Natural killer cell treated with Interleukin-12 subunit alpha and Interleukin-12 subunit beta and Interleukin-15 and Interleukin-18, amount 100 ng/mL, for 72 hours (primary cell): ENCODE measurements around the gene APOL6. TPM values are rescaled to one million over a fixed set of nuclear protein-coding genes. Genes with fewer than 3 reads are reported as not detected.

Experiments used
- ATAC-seq, 2 donors: fragments of 150-1000 bp; cut with Tn5 transposase in 1 of 2; sonication (Bioruptor Pico), chemical (Tn5 transposase) in 1 of 2; 2 replicates each; pipeline ENCODE4 v1.10.0; 2021
- DNase-seq: peaks from one replicate; pipeline ENCODE4 v3.0.0; 2022; ENCODE audit warnings: low spot score
- H3K27ac Mint-ChIP-seq, 2 donors: 1 replicate in 1 of 2; 2 replicates in 1 of 2; pipeline ENCODE4 v1.8.0; 2022; ENCODE audit warnings: mixed read lengths in 2 of 2, mild to moderate bottlenecking in 1 of 2, moderate library complexity in 1 of 2
- H3K27me3 Mint-ChIP-seq, 2 donors: 1 replicate in 1 of 2; 2 replicates in 1 of 2; pipeline ENCODE4 v1.8.0; 2022; ENCODE audit warnings: mixed read lengths in 2 of 2
- H3K36me3 Mint-ChIP-seq: one replicate; pipeline ENCODE4 v1.8.0; 2022; ENCODE audit warnings: mixed read lengths
- H3K4me1 Mint-ChIP-seq, 2 donors: 1 replicate in 1 of 2; 2 replicates in 1 of 2; pipeline ENCODE4 v1.8.0; 2022; ENCODE audit warnings: low read depth in 2 of 2, mixed read lengths in 2 of 2, mild to moderate bottlenecking in 1 of 2
- H3K4me3 Mint-ChIP-seq: one replicate; pipeline ENCODE4 v1.8.0; 2022; ENCODE audit warnings: mixed read lengths
- H3K9me3 Mint-ChIP-seq: 2 replicates; pipeline ENCODE4 v1.8.0; 2022; ENCODE audit warnings: mixed read lengths
- total RNA-seq, 2 donors: library from RNA; stranded (reverse); gene quantifications; one replicate each; pipeline ENCODE4 v1.2.3, GENCODE V29; 2022

APOL6 gene, protein sequence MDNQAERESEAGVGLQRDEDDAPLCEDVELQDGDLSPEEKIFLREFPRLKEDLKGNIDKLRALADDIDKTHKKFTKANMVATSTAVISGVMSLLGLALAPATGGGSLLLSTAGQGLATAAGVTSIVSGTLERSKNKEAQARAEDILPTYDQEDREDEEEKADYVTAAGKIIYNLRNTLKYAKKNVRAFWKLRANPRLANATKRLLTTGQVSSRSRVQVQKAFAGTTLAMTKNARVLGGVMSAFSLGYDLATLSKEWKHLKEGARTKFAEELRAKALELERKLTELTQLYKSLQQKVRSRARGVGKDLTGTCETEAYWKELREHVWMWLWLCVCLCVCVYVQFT
- total RNA-seq, result 100 to 1,000 TPM in 1 of 2 donors, 10 to 100 TPM in 1; 63.8 to 142 TPM

DNA sequence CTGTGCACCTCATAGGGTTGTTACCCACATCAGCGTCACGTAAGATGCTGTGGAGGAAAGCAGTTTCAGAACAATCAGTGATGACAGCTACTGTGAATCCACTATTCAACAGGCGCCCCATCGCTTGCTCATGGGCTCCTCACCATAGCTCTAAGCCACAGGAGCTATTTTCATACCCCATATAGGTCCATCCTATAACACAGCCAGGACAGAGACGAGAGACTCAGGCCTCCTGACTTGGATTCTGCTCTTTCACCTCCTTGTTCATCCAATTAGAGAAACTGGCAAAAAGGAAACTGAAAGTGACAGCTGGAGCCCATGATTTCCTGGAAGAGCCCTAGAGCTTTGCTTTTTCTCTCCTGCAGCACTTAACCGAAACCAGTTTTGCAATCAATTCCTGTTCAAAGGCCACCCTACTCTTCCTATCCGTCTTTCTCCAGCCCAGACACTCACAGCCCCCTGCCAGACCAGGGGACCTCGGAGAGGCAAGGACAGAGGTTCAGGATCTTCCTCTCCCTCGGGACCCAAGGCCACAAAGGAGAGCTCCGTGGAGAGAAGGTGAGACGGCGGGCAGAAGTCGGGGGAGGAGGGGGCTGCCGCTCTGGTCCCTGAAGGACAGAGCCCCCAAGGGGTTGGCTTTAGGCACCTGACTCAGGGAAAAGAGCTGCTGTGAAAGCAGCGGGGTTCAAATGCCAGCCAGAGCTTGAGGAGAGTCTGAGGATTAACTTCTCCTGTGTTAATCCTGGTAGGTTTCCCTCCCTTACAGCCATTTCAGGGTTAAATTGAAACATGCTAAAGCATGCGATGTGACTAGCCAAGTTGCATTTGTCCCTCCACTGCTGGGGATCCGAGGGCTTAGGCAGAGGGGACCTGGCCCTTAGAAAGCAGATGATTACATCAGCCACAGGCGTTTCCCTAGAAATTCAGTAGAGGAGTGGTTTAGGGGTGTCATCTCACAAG, at the start of gene APOL6:
Gene APOL6, plus strand, starts transcription at position 381 of the 960 bp plus-strand sequence. CDS start 7,980 bp downstream, outside the sequence.
- H3K4me1 Mint-ChIP-seq, result peaks cover 44 to 45% of the 10 kb centered on the region in 2 donors
- H3K4me3 Mint-ChIP-seq, result peak within 1 kb of the TSS; percentile 99
- H3K27ac Mint-ChIP-seq, result peak within 1 kb of the TSS; percentile 98 to 99
- no peaks in the 10 kb centered on the region for H3K9me3 Mint-ChIP-seq
- DNase-seq, result peak; percentile 88
- H3K36me3 Mint-ChIP-seq, result peaks cover 30% of the 10 kb centered on the region
- peak; percentile 86 to 92 for ATAC-seq
- H3K27me3 Mint-ChIP-seq, result no peaks in the 10 kb centered on the region

DNA sequence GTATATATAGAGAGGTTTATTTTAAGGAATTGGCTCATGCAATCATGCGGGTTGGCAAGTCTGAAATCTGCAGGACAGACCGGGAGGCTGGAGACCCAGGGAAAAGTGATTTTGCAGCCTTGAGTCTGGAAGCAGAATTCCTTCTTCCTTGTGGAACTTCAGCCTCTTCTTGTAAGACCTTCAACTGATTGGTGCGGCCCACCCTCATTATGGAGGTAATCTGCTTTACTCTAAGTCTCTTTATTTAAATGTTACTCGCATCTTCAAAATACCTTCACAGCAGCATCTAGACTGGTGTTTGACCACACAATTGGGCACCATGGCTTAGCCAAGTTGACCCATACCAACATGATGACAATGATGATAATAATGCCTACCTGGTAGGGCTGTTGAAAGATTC, 48.9 kb upstream of the APOL6 start:
- H3K4me1 Mint-ChIP-seq, result no peaks in the 10 kb centered on the region
- no peaks in the 10 kb centered on the region for H3K9me3 Mint-ChIP-seq
- H3K27ac Mint-ChIP-seq, result no peak overlapping the region
- no peak for DNase-seq
- no peaks in the 10 kb centered on the region for H3K27me3 Mint-ChIP-seq
- ATAC-seq, result no peak
- no peak overlapping the region for H3K4me3 Mint-ChIP-seq
- H3K36me3 Mint-ChIP-seq, result no peaks in the 10 kb centered on the region

DNA sequence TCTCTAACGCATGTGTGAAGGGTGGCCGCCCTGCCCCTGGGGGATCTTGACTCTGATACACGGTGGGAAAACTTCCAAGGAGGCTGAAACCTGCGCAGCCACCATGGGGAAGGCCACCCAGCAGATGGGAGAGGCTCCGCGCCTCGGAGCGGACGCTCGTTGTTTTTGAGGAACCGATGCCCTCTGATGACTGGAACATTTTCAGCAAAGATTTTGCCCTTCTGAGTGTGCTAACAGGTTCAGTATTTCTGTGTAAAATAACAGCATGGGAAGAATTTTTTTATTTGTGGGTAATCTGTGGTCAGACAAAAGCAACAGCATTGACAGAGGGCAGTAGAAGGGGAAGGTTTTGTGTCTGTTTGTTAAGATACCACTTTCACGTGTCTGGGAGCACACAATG, 47.8 kb upstream of the APOL6 start:
- H3K4me3 Mint-ChIP-seq, result no peak overlapping the region
- H3K9me3 Mint-ChIP-seq, result no peaks in the 10 kb centered on the region
- no peaks in the 10 kb centered on the region for H3K36me3 Mint-ChIP-seq
- H3K4me1 Mint-ChIP-seq, result no peaks in the 10 kb centered on the region
- no peaks in the 10 kb centered on the region for H3K27me3 Mint-ChIP-seq
- no peak overlapping the region for H3K27ac Mint-ChIP-seq
- ATAC-seq (no peak), DNase-seq (no peak)

DNA sequence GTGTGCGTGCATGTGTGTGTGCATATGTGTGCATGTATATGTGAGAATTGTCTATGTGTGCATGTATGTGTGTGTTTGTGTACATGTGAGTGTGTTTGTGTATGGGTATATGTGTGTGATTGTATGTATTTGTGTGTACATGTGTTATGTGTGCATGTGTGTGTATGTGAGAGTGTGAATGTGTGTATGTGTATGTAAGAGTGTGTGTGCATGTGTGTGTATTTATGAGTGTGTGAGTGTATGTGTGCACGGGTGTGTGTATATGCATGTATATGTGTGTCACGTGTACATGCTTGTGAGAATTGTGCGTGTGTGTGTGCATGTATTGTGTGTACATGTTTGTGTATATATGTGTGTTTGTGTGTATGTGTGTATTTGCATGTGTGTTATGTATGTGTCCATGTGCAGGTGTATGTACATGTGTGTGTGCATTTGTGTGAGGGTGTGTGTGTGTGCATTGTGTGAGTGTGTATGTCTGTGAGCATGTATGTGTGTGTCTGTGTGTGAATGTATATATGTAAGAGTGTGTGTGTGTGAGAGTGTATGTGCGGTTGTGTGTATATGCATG, 47.1 kb upstream of the APOL6 start:
- Mint-ChIP-seq H3K27me3 (peaks cover 0 to 1% of the 10 kb centered on the region in 2 donors), H3K4me1 (no peaks in the 10 kb centered on the region), H3K27ac (no peak overlapping the region), H3K9me3 (no peaks in the 10 kb centered on the region), H3K36me3 (no peaks in the 10 kb centered on the region), H3K4me3 (no peak overlapping the region)
- no peak for DNase-seq
- no peak for ATAC-seq

DNA sequence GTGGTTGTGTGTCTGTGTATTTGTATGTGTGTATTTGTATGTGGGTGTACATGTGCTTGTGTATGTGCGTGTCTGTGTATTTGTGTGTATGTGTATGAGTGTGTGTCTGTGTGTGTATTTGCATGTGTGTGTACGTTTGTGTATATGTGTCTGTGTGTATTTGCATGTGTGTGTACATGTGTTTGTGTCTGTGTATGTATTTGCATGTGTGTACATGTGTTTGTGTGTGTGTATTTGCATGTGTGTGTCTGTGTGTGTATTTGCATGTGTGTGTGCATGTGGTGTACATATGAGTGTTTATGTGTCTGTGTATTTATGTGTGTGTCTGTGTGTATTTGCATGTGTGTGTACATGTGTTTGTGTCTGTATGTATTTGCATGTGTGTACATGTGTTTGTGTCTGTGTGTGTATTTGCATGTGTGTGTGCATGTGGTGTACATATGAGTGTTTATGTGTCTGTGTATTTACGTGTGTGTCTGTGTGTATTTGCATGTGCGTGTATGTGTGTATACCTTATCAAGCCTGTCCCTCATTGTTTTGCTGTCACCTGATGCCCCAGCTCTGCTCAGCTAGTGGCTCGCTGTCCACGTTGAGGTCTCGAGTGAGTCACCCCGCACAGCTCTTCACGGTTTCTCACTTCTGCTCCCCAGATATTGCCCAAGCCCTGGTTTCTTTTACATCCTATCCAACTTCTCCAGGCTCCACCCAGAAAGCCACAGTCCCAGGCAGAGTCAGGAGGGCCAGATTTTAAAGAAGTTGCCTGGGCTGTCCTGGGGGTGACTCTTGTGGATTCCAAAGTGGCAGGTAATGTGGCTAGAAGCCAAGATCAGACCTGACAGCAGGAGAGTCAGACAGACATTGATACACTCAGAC, 46.3 kb upstream of the APOL6 start:
- Mint-ChIP-seq H3K27ac (no peak overlapping the region), H3K4me1 (no peaks in the 10 kb centered on the region), H3K27me3 (peaks cover 5 to 9% of the 10 kb centered on the region in 2 donors), H3K9me3 (no peaks in the 10 kb centered on the region), H3K36me3 (no peaks in the 10 kb centered on the region), H3K4me3 (no peak overlapping the region)
- DNase-seq (no peak), ATAC-seq (peak; percentile 65 to 73)

DNA sequence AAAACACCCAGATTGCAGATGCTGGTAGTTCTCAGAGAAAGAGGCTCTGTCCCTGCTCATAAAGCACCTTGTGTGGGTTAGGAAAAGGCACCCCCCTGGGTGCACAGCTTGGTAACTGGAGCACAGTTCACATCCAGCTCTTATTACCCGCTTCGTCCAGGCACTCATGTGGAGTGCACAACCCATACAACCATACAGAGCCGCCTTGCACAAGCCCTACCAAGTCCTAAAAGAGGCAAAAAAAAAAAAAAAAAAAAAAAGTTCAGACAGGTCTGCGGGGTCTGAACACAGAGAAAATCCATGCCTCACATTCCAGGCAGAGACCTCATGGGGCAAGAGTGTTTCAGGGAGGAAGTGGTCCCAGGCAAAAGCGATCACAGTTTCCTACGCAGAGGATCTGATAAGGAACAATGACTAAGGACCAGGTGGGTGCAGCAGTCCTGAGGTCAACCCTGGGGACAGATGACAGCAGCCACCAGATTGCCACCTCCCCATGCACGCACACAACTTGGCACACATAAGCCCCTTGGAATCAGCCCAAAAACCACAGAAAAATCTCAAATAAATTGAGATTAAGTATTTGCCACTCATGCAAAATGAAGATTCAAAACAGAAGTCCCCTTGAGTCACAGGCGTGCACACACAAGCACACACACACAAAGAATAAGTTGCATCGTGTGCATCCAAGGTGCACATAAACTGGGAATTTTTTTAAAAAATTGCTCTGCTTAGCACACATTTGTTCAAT, 43.5 kb upstream of the APOL6 start:
- Mint-ChIP-seq H3K27ac (no peak overlapping the region), H3K4me3 (no peak overlapping the region), H3K36me3 (no peaks in the 10 kb centered on the region), H3K9me3 (no peaks in the 10 kb centered on the region), H3K27me3 (peaks cover 15 to 25% of the 10 kb centered on the region in 2 donors), H3K4me1 (no peaks in the 10 kb centered on the region)
- ATAC-seq (no peak), DNase-seq (no peak)

DNA sequence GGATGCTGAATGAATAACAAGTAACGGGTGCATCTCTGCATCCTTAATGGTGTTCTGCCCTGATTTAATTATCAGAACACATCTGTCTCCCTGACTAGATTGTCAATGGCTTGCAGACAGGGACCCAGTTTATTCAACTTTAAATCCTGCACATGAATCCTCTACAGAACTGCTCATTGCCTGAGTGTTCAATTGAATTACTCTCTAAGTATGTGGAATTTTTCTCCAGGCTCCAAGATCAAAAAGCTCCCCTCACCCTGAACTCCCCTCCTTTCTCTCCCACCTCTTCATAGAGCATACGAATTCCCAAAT, 42.9 kb upstream of the APOL6 start:
- Mint-ChIP-seq H3K36me3 (no peaks in the 10 kb centered on the region), H3K9me3 (no peaks in the 10 kb centered on the region)
- no peak for ATAC-seq

DNA sequence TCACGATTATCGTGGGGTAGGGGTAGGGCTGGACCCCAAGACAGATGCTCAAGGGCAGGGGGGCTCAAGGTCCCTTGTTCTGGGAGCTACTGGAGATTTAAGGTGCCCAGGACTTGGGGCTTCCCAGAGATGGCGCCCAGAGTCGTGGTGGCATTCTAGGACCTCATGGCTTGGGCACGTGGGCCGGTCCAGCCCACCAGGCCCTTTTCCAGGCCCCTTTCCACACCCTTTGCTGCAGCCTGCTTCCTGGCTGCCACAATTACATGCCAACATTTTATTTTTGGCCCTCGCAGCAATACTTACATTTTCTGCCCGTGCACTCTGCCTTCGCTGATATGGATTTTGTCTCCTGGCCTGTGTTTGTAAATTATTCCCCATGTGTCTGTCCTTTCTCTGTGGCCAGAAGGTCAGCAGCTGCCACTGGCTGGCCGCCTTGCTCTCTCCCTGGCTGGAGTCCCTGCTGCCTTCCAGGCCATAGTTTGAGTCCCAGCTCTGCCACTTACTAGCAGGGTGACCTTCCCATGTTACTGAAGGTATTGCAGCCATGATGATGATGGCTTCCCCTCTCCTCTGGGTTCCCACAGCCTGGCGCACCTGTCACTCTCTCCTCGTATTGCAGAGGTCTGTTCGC, 42.3 kb upstream of the APOL6 start:
- no peaks in the 10 kb centered on the region for H3K36me3 Mint-ChIP-seq
- DNase-seq (no peak), ATAC-seq (no peak)
- peaks cover 15 to 25% of the 10 kb centered on the region in 2 donors for H3K27me3 Mint-ChIP-seq
- no peaks in the 10 kb centered on the region for H3K4me1 Mint-ChIP-seq
- H3K27ac Mint-ChIP-seq, result no peak overlapping the region
- no peak overlapping the region for H3K4me3 Mint-ChIP-seq
- H3K9me3 Mint-ChIP-seq, result no peaks in the 10 kb centered on the region

More for the DNA sequence above, 42.9 kb upstream of the APOL6 start:
- no peak overlapping the region for H3K4me3 Mint-ChIP-seq
- peaks cover 15 to 25% of the 10 kb centered on the region in 2 donors for H3K27me3 Mint-ChIP-seq
- no peak overlapping the region for H3K27ac Mint-ChIP-seq
- no peaks in the 10 kb centered on the region for H3K4me1 Mint-ChIP-seq
- DNase-seq, result no peak

DNA sequence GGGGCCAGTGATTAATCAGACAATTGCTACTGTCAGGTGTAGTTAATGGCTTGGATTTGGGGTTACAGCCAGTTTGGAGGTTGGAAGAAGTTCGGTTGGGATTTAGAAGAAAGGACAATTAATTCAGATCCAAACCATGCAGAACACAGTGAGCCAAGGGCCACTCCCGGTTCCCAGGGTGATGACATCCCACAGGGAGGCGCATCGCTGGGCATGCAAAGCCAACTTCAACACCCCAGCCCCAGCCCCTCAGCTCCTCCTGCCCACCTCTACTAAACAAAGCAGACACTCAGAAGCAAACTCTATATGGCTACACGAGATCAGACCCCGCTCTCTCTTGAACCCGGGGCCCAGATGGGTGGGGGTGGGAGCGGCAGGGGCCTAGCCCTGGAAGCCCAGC, 41.3 kb upstream of the APOL6 start:
- no peak overlapping the region for H3K4me3 Mint-ChIP-seq

DNA sequence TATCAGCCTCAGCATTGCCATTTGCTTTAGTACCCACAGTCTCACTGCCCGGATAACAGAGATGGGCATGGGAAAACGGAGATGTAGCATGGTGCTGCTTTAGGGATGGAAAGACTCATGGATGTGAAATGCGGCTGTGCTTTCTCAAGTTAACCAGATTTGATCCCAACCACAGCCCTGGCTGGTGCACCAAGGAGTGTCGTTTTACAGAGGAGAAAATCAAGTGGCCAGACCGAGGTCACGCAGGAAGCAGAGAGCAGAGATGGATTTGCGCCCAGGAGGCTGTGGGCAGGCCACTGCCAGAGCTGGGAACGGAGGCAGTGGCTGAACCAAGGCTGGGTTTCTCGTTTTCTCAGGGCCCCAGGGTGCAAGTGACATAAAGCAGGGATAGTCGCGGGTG, 40.2 kb upstream of the APOL6 start:
- no peak overlapping the region for H3K27ac Mint-ChIP-seq
- no peaks in the 10 kb centered on the region for H3K9me3 Mint-ChIP-seq

More for the DNA sequence above, 41.3 kb upstream of the APOL6 start:
- Mint-ChIP-seq H3K27ac (no peak overlapping the region), H3K9me3 (no peaks in the 10 kb centered on the region), H3K36me3 (no peaks in the 10 kb centered on the region), H3K27me3 (peaks cover 15 to 25% of the 10 kb centered on the region in 2 donors), H3K4me1 (peaks cover under 1 to 2% of the 10 kb centered on the region in 2 donors)
- no peak for ATAC-seq
- no peak for DNase-seq

DNA sequence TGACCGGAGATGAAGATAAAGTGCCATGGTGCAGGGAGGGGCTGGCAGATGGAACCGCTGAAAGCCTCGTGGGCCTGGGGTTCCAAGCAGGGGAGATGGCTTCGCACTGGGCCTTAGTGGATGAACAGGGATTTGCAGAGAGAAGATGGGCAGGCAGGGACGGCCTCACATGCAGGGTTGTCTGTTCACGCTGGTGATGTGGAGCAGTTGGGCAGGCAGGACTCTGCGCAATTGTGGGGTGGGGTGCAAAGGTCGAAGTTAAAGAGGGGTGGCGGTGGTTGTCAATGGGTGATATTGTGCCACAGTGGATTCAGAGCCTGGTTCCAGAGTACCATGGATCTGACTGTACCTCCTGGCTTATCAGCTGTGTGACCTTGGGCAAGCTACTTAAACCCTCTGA, 39.0 kb upstream of the APOL6 start:
- Mint-ChIP-seq H3K27ac (no peak overlapping the region), H3K4me3 (no peak overlapping the region), H3K9me3 (no peaks in the 10 kb centered on the region), H3K36me3 (no peaks in the 10 kb centered on the region), H3K4me1 (peaks cover 4 to 6% of the 10 kb centered on the region in 2 donors), H3K27me3 (peaks cover 17 to 25% of the 10 kb centered on the region in 2 donors)
- DNase-seq (no peak), ATAC-seq (no peak)

More for the DNA sequence above, 40.2 kb upstream of the APOL6 start:
- no peak for DNase-seq
- Mint-ChIP-seq H3K36me3 (no peaks in the 10 kb centered on the region), H3K4me1 (peaks cover 4 to 6% of the 10 kb centered on the region in 2 donors), H3K4me3 (no peak overlapping the region), H3K27me3 (peaks cover 17 to 25% of the 10 kb centered on the region in 2 donors)
- no peak for ATAC-seq

DNA sequence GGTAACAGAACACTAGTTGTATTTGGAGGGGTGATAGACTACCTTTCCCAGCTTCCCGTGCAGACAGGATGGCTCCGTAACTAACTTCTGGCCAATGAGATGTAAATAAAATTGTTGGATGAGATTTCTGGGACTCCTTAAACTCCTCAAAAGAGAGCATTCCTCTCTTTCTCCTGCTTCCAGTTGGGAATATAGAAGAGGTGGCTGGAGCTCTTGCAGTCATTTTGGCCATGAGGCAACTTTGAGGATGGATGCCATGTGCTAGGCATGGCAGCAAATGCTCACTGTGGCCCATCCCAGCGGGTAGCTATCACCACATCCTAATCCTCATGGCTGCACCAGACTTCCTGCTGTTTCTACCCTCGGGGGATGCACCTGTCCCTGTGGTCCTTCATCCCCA, 38.5 kb upstream of the APOL6 start:
- Mint-ChIP-seq H3K27me3 (peaks cover 17 to 25% of the 10 kb centered on the region in 2 donors), H3K36me3 (no peaks in the 10 kb centered on the region), H3K4me1 (peaks cover 4 to 6% of the 10 kb centered on the region in 2 donors), H3K9me3 (no peaks in the 10 kb centered on the region), H3K27ac (no peak overlapping the region), H3K4me3 (no peak overlapping the region)
- DNase-seq (no peak), ATAC-seq (no peak)
